Measurements from ENCODE around the gene FGF14.
A peak's percentile ranks its signal among the peaks of the same experiment; 100 is the strongest.

The FGF14 gene

DNA sequence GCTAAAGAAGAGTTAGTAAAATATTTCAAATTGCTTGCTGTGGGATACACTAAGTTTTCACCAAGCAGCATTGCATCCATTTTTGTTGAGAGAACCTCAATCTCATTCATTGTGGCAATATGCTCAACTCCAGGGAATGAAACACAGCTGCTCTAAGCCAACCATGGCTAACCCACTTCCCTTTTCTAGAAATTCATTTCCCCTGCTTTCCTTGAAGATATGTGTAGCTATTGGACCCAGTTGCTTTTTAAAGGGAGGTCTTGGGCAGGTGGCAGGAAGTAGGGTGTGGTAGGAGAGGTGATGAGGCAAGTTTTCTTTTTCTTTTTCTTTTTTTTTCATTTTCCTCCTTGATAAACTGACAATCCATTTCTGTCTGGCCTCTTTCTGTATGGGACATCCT, 452.2 kb downstream of the FGF14 start:
- no peak for DNase-seq (ENCODE audit: extremely low read depth, low read depth)
- no peak for TF ChIP-seq CTCF (IDR thresholded peaks at IDR 0.05; ENCODE audit: low read depth, low read length)

GRCh38 chr13:101946401-101946800, 455.4 kb downstream of the FGF14 start:
- DNase-seq (ENCODE audit: extremely low read depth, low read depth), result no peak

GRCh38 chr13:101945435-101945834, 456.4 kb downstream of the FGF14 start:
- no peak for DNase-seq (ENCODE audit: extremely low read depth, low read depth)
- no peak for TF ChIP-seq CTCF (IDR thresholded peaks at IDR 0.05; ENCODE audit: low read depth, low read length)

More at GRCh38 chr13:101946401-101946800, 455.4 kb downstream of the FGF14 start:
- no peak for TF ChIP-seq CTCF (IDR thresholded peaks at IDR 0.05; ENCODE audit: low read depth, low read length)

GRCh38 chr13:101944521-101944920, 457.3 kb downstream of the FGF14 start:
- TF ChIP-seq CTCF (IDR thresholded peaks at IDR 0.05; ENCODE audit: low read depth, low read length), result no peak
- DNase-seq (ENCODE audit: extremely low read depth, low read depth), result no peak

DNA sequence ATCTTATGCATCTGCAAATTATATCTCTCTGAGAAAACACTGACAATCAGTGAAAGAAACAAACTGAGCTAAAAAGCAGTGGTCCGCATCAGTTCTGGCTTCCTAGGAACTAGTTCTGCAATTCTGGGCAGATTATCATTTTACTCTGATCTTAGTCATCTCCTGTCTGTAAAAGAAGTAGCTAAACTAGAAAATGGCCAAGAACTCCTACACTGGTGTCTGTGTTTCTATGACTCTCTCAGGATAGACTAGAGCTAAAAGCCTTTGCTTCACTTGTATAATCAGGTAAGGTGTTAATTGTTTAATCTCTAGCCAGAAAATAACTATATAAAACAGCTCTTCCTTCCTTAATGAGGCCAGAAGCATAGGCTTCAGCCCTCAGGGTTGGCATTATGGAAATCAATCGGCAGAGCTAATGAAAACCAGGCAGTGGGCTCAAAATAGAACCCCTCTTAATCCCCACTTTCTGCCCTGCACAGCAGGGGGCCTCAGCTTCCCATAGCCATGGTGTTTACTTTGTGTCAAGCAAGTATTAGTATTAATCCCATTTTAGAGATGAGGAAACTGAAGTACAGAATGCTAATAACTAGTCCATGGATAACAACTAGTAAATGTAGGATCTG, 459.2 kb downstream of the FGF14 start:
- no peak for TF ChIP-seq CTCF (IDR thresholded peaks at IDR 0.05; ENCODE audit: low read depth, low read length)
- no peak for DNase-seq (ENCODE audit: extremely low read depth, low read depth)

- no peak for DNase-seq (ENCODE audit: extremely low read depth, low read depth)
- peak; percentile 69 for TF ChIP-seq CTCF (IDR thresholded peaks at IDR 0.05; ENCODE audit: low read depth, low read length)
Observed at GRCh38 chr13:101942038-101942437, 459.8 kb downstream of the FGF14 start.

GRCh38 chr13:101941095-101941783, 460.6 kb downstream of the FGF14 start:
- no peak for DNase-seq (ENCODE audit: extremely low read depth, low read depth)
- TF ChIP-seq CTCF (IDR thresholded peaks at IDR 0.05; ENCODE audit: low read depth, low read length), result peak; percentile 32
